Endothelial cell of hepatic sinusoid (primary cell): Measurements from ENCODE around the gene DUS1L.

Experiments used
- in situ Hi-C: cut with HindIII; loops from 2 replicates; pipeline ENCODE4 v1.10.0; 2017; ENCODE audit warnings: low sequenced_read_pairs

DUS1L gene

GRCh38 chr17:82088838-82089722, 23.5 kb upstream of the DUS1L start:
- in situ Hi-C loops, result no loop called here

GRCh38 chr17:82087961-82088837, 22.6 kb upstream of the DUS1L start:
- in situ Hi-C loops, result no loop called here

- in situ Hi-C loops, result no loop called here
Measured at GRCh38 chr17:82086941-82087906, 21.6 kb upstream of the DUS1L start.

GRCh38 chr17:82085931-82086764, 20.5 kb upstream of the DUS1L start:
- in situ Hi-C loops, result no loop called here

GRCh38 chr17:82085031-82085861, 19.6 kb upstream of the DUS1L start:
- in situ Hi-C loops, result no loop called here

GRCh38 chr17:82084373-82085030, 18.9 kb upstream of the DUS1L start:
- in situ Hi-C loops, result no loop called here

- in situ Hi-C loops, result no loop called here
Measured at GRCh38 chr17:82083533-82084359, 18.1 kb upstream of the DUS1L start.

- in situ Hi-C loops, result no loop called here
Measured at GRCh38 chr17:82083009-82083408, 17.4 kb upstream of the DUS1L start.

GRCh38 chr17:82082456-82082855, 16.9 kb upstream of the DUS1L start:
- in situ Hi-C loops, result no loop called here

- in situ Hi-C loops, result no loop called here
Measured at GRCh38 chr17:82081966-82082365, 16.4 kb upstream of the DUS1L start.

GRCh38 chr17:82081546-82081945, 15.9 kb upstream of the DUS1L start:
- in situ Hi-C loops, result no loop called here

- in situ Hi-C loops, result no loop called here
Measured at GRCh38 chr17:82080789-82081464, 15.3 kb upstream of the DUS1L start.

- in situ Hi-C loops, result no loop called here
Measured at GRCh38 chr17:82080048-82080788, 14.6 kb upstream of the DUS1L start.

GRCh38 chr17:82079001-82079677, 13.5 kb upstream of the DUS1L start:
- in situ Hi-C loops, result no loop called here

- in situ Hi-C loops, result no loop called here
Measured at GRCh38 chr17:82078433-82078832, 12.8 kb upstream of the DUS1L start.
